ENCODE measurements around the gene KLRG1. TPM values are rescaled to one million over a fixed set of nuclear protein-coding genes. Genes with fewer than 3 reads are reported as not detected.
A peak's percentile ranks its signal among the peaks of the same experiment; 100 is the strongest.

Gene KLRG1
- total and polyA plus RNA-seq, 9 of the 15 experiments (the other 6 are each of a cell fraction or from before 2014, with no cell fraction given): 1.4 to 7.2 (median 2.1) TPM

- TF ChIP-seq GTF3C2 (IDR thresholded peaks at IDR 0.05; ENCODE audit: borderline replicate concordance, extremely low read depth, insufficient read length) (no peak), KLF10 (CRISPR knock-in tag; IDR thresholded peaks at IDR 0.05) (no peak), TCF7 (IDR thresholded peaks at IDR 0.05; ENCODE audit: borderline replicate concordance) (no peak), ZNF316 (IDR thresholded peaks at IDR 0.05) (no peak), SIRT6 (IDR thresholded peaks at IDR 0.05; ENCODE audit: low read depth, low read length) (no peak), TAF9B (IDR thresholded peaks at IDR 0.05; ENCODE audit: partially characterized antibody) (no peak), SIX5 (IDR thresholded peaks at IDR 0.05; ENCODE audit: borderline replicate concordance in 1 of 2, insufficient read depth in 1 of 2, low read depth in 1 of 2, low read length in 2 of 2) (peak; percentile 59 to 77; a peak in 3 of 4 replicates), GABPB1 (CRISPR knock-in tag; IDR thresholded peaks at IDR 0.05) (peak; percentile 98), NEUROD1 (IDR thresholded peaks at IDR 0.05; ENCODE audit: borderline replicate concordance, low read depth, low read length, partially characterized antibody) (no peak), RAD51 (IDR thresholded peaks at IDR 0.05; ENCODE audit: borderline replicate concordance, low read depth) (peak; percentile 91), RBBP5 (IDR thresholded peaks at IDR 0.05; ENCODE audit: borderline replicate concordance, insufficient read depth, low read length, poor library complexity, severe bottlenecking) (peak; percentile 66), KLF16 (IDR thresholded peaks at IDR 0.05) (no peak), POLR3G (IDR thresholded peaks at IDR 0.05; ENCODE audit: extremely low read depth, insufficient read length, insufficient replicate concordance) (no peak), PHF20 (IDR thresholded peaks at IDR 0.05; ENCODE audit: partially characterized antibody) (peak; percentile 40), ZNF644 (tag; IDR thresholded peaks at IDR 0.05; ENCODE audit: low read depth) (peak; percentile 46; the same call in 1 of the 2 replicates), FOS (IDR thresholded peaks at IDR 0.05; ENCODE audit: extremely low read depth, insufficient read length) (peak; percentile 19), NFE2L1 (tag; IDR thresholded peaks at IDR 0.05; ENCODE audit: borderline replicate concordance, low read depth) (no peak)
- TF ChIP-seq, protein P1, sequence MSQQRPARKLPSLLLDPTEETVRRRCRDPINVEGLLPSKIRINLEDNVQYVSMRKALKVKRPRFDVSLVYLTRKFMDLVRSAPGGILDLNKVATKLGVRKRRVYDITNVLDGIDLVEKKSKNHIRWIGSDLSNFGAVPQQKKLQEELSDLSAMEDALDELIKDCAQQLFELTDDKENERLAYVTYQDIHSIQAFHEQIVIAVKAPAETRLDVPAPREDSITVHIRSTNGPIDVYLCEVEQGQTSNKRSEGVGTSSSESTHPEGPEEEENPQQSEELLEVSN (IDR thresholded peaks at IDR 0.05; ENCODE audit: borderline replicate concordance in 1 of 2, extremely low read depth in 1 of 2, insufficient read depth in 1 of 2, insufficient read length in 1 of 2, low read depth in 1 of 2, low read length in 1 of 2, poor library complexity in 1 of 2, severe bottlenecking in 1 of 2): peak; percentile 75 to 81
- TF ChIP-seq, protein P2, sequence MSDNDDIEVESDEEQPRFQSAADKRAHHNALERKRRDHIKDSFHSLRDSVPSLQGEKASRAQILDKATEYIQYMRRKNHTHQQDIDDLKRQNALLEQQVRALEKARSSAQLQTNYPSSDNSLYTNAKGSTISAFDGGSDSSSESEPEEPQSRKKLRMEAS (CRISPR knock-in tag; IDR thresholded peaks at IDR 0.05): peak; percentile 81
- TF ChIP-seq, protein P3, sequence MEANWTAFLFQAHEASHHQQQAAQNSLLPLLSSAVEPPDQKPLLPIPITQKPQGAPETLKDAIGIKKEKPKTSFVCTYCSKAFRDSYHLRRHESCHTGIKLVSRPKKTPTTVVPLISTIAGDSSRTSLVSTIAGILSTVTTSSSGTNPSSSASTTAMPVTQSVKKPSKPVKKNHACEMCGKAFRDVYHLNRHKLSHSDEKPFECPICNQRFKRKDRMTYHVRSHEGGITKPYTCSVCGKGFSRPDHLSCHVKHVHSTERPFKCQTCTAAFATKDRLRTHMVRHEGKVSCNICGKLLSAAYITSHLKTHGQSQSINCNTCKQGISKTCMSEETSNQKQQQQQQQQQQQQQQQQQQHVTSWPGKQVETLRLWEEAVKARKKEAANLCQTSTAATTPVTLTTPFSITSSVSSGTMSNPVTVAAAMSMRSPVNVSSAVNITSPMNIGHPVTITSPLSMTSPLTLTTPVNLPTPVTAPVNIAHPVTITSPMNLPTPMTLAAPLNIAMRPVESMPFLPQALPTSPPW (CRISPR knock-in tag; IDR thresholded peaks at IDR 0.05): peak; percentile 54
Measured at GRCh38 chr12:8949342-8950220, 39.8 kb upstream of the KLRG1 start, which contains the start of gene M6PR (continued).

Data from K562 (cell line).